ENCODE measurements around the gene RASL11A.

DNA sequence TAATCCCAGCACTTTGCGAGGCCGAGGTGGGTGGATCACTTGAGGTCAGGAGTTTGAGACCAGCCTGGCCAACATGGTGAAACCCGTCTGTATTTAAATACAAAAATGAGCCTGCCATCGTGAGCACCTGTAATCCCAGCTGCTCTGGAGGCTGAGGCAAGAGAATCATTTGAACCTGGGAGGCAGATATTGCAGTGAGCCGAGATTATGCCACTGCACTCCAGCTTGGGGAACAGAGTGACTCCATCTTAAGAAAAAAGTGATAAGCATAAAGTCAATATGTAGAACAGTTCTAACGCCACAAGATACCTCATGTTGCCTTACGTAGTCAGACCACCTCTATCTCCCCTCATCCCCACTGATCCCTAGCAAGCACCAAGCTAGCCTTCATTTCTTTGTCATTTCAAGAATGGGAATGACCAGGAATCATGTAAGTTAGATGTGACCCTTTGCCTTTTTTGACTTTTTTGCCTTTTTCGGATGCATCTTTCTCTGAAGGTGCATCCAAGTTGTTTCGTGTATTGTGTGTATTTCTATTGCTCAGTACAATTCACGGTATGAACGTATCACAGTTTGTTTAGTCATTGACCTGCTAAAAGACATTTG lies 12.9 kb upstream of the RASL11A start:
- no peak for TF ChIP-seq CTCF (IDR thresholded peaks at IDR 0.05)
- TF ChIP-seq POLR2A (IDR thresholded peaks at IDR 0.05), result no peak

Measured in heart left ventricle (tissue), 13 donors.